SU-DHL-6 (cell line): Measurements from ENCODE around the gene ABCF1.

Experiments
- H2AFZ ChIP-seq: fragments of 200-600 bp; sonication (generic); 2 replicates; pipeline ENCODE4 v1.6.1; 2014; ENCODE audit warnings: low read depth, mild to moderate bottlenecking, moderate library complexity, mixed read lengths, antibody characterized with exemption, low read length; ENCODE audit not compliant: severe bottlenecking
- H3F3A ChIP-seq: fragments of 200-600 bp; shearing (Covaris generic); 2 replicates; pipeline ENCODE4 v1.6.0; 2016; ENCODE audit warnings: antibody characterized with exemption, mild to moderate bottlenecking; ENCODE audit not compliant: insufficient read depth
- H3K27ac ChIP-seq: fragments of 200-600 bp; sonication (generic); 2 replicates; pipeline ENCODE4 v1.5.1; 2016; ENCODE audit warnings: low read depth, mild to moderate bottlenecking, low read length, moderate library complexity, mixed read lengths
- H3K27me3 ChIP-seq: fragments of 200-600 bp; sonication (generic), shearing (Covaris generic); 2 replicates; pipeline ENCODE4 v1.6.0; 2014; ENCODE audit warnings: mild to moderate bottlenecking, low read length
- H3K36me3 ChIP-seq: fragments of 200-600 bp; sonication (generic); 2 replicates; pipeline ENCODE4 v1.6.1; 2014; ENCODE audit warnings: mild to moderate bottlenecking, low read length, mixed read lengths
- H3K4me2 ChIP-seq: fragments of 300-600, 200-600 bp; shearing (Covaris generic), sonication (generic); 2 replicates; pipeline ENCODE4 v1.6.0; 2014; ENCODE audit warnings: low read length, low read depth, mild to moderate bottlenecking; ENCODE audit not compliant: poor library complexity, severe bottlenecking
- H3K4me3 ChIP-seq: fragments of 200-600 bp; sonication (generic); 2 replicates; pipeline ENCODE4 v1.5.1; 2014; ENCODE audit warnings: antibody characterized with exemption, low read length, mild to moderate bottlenecking, mixed read lengths; ENCODE audit not compliant: insufficient read depth, poor library complexity, severe bottlenecking
- H3K79me2 ChIP-seq: fragments of 200-600 bp; sonication (generic); 2 replicates; pipeline ENCODE4 v1.6.1; 2014; ENCODE audit warnings: mild to moderate bottlenecking, low read length, moderate library complexity; ENCODE audit not compliant: insufficient read depth
- H3K9ac ChIP-seq: fragments of 200-600 bp; sonication (generic); 2 replicates; pipeline ENCODE4 v1.7.0; 2014; ENCODE audit warnings: mild to moderate bottlenecking, low read length
- H3K9me2 ChIP-seq: fragments of 200-600 bp; sonication (generic); replicated peaks from 2 replicates; pipeline ENCODE4 v1.6.1; 2014; ENCODE audit warnings: low read length; ENCODE audit not compliant: insufficient read depth
- H3K9me3 ChIP-seq: fragments of 200-600 bp; sonication (generic); 2 replicates; pipeline ENCODE4 v1.6.1; 2014; ENCODE audit warnings: low read length, mixed read lengths; ENCODE audit not compliant: insufficient read depth
- H4K20me1 ChIP-seq: fragments of 200-600 bp; sonication (generic); 2 replicates; pipeline ENCODE4 v1.6.1; 2014; ENCODE audit warnings: low read depth, mild to moderate bottlenecking, antibody characterized with exemption, low read length, moderate library complexity, mixed read lengths
- EZH2phosphoT487 ChIP-seq: fragments of 200-600 bp; sonication (generic), shearing (Covaris generic); conservative IDR thresholded peaks from 2 replicates; pipeline ENCODE4 v1.6.1; 2018; ENCODE audit warnings: mild to moderate bottlenecking, antibody characterized with exemption, low read length, moderate library complexity, mixed read lengths
- TF ChIP-seq, protein P1 (sequence below): fragments of 200-600 bp; sonication (generic); IDR thresholded peaks from one replicate; pipeline ENCODE4 v1.5.1; 2017; ENCODE audit warnings: antibody characterized with exemption, mild to moderate bottlenecking, low read length, moderate library complexity; ENCODE audit not compliant: insufficient read depth, poor library complexity, severe bottlenecking

The ABCF1 gene

DNA sequence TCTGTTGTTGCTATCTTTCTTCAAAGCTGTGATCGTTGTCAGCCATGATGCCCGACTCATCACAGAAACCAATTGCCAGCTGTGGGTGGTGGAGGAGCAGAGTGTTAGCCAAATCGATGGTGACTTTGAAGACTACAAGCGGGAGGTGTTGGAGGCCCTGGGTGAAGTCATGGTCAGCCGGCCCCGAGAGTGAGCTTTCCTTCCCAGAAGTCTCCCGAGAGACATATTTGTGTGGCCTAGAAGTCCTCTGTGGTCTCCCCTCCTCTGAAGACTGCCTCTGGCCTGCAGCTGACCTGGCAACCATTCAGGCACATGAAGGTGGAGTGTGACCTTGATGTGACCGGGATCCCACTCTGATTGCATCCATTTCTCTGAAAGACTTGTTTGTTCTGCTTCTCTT is 19.3 kb downstream of the ABCF1 start:
- H4K20me1 ChIP-seq, result no peaks in the 10 kb centered on the region; the same call in 1 of the 2 replicates
- no peaks in the 10 kb centered on the region for H3K27me3 ChIP-seq
- peaks cover 34% of the 10 kb centered on the region for H3K36me3 ChIP-seq
- H3K27ac ChIP-seq, result no peak overlapping the region
- TF ChIP-seq, protein P1, sequence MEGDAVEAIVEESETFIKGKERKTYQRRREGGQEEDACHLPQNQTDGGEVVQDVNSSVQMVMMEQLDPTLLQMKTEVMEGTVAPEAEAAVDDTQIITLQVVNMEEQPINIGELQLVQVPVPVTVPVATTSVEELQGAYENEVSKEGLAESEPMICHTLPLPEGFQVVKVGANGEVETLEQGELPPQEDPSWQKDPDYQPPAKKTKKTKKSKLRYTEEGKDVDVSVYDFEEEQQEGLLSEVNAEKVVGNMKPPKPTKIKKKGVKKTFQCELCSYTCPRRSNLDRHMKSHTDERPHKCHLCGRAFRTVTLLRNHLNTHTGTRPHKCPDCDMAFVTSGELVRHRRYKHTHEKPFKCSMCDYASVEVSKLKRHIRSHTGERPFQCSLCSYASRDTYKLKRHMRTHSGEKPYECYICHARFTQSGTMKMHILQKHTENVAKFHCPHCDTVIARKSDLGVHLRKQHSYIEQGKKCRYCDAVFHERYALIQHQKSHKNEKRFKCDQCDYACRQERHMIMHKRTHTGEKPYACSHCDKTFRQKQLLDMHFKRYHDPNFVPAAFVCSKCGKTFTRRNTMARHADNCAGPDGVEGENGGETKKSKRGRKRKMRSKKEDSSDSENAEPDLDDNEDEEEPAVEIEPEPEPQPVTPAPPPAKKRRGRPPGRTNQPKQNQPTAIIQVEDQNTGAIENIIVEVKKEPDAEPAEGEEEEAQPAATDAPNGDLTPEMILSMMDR, result no peak
- no peak for TF ChIP-seq EZH2phosphoT487
- no peak overlapping the region for H2AFZ ChIP-seq
- no peaks in the 10 kb centered on the region for H3K9me3 ChIP-seq
- H3K9ac ChIP-seq, result no peak overlapping the region
- H3K4me3 ChIP-seq, result no peak overlapping the region
- 0 out of 2 replicates have a peak, but pooled peaks cover 9% of the 10 kb centered on the region for H3K79me2 ChIP-seq
- no peaks in the 10 kb centered on the region for H3K9me2 ChIP-seq
- H3K4me2 ChIP-seq, result no peak overlapping the region
- peaks cover 15% of the 10 kb centered on the region for H3F3A ChIP-seq

GRCh38 chr6:30591008-30591407 is 19.8 kb downstream of the ABCF1 start:
- no peaks in the 10 kb centered on the region; the same call in 1 of the 2 replicates for H4K20me1 ChIP-seq

GRCh38 chr6:30592287-30592686 is 21.0 kb downstream of the ABCF1 start:
- H3K27ac ChIP-seq, result no peak overlapping the region
- no peak overlapping the region for H3K4me2 ChIP-seq
- no peaks in the 10 kb centered on the region for H3K9me2 ChIP-seq
- H3K27me3 ChIP-seq, result no peaks in the 10 kb centered on the region
- H3K9ac ChIP-seq, result no peak overlapping the region
- H3K9me3 ChIP-seq, result no peaks in the 10 kb centered on the region
- no peak for TF ChIP-seq EZH2phosphoT487
- TF ChIP-seq, protein P1, result no peak
- H2AFZ ChIP-seq, result no peak overlapping the region
- peaks cover 23% of the 10 kb centered on the region for H3K36me3 ChIP-seq
- 0 out of 2 replicates have a peak, but pooled peaks cover 9% of the 10 kb centered on the region for H3K79me2 ChIP-seq
- H3K4me3 ChIP-seq, result no peak overlapping the region
- no peaks in the 10 kb centered on the region; the same call in 1 of the 2 replicates for H4K20me1 ChIP-seq
- peaks cover 19% of the 10 kb centered on the region for H3F3A ChIP-seq

More at GRCh38 chr6:30591008-30591407, 19.8 kb downstream of the ABCF1 start:
- Histone ChIP-seq H3K27me3 (no peaks in the 10 kb centered on the region), H3K4me3 (no peak overlapping the region), H3K4me2 (no peak overlapping the region), H3K79me2 (0 out of 2 replicates have a peak, but pooled peaks cover 9% of the 10 kb centered on the region), H2AFZ (no peak overlapping the region), H3K9me2 (no peaks in the 10 kb centered on the region), H3F3A (peaks cover 15% of the 10 kb centered on the region), H3K27ac (no peak overlapping the region), H3K9ac (no peak overlapping the region), H3K9me3 (no peaks in the 10 kb centered on the region), H3K36me3 (peaks cover 31% of the 10 kb centered on the region)
- TF ChIP-seq EZH2phosphoT487, result no peak
- TF ChIP-seq, protein P1, result no peak
